ENCODE measurements around the gene GRAP2.
"Not testable (repeated sequence)": the region's sequence is repeated elsewhere in the genome, so short reads cannot be mapped to it uniquely, and the experiment has no call there.

Gene GRAP2

DNA sequence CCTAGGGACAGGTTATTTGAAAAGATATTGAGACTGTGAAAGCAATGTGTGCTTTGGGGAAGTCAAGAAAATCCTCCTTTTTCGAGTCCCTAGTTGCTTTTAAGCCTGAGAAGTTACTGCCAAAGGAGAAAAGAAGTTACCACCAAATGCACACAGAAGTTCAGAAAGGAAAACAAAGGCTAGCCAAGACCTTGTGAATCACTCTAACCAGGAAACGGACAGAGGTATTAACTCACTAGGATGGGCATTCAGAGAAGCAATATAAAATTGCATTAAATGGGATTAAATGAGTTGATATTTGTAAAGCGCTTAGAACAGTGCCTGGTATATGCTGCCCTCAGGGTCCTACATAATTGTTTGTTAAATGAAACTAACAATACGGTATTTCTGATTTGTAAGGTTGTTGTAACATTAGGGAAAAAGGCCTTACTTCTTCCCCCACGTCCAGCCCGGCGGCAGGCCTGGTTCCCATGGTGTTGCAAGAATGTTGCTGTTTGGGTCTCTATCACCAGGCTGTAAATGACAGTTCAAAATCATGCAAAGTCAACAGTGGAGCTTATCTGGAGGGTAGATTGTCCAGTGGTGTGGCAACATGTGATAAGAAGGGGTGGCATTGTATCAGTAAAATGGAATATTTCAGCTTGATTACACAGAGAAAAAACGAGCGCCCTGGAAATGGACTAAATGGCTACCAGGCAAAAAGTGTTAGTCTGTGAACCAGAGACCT lies 66.4 kb downstream of the GRAP2 start:
- DNase-seq (ENCODE audit: low spot score): peak; percentile 48

DNA sequence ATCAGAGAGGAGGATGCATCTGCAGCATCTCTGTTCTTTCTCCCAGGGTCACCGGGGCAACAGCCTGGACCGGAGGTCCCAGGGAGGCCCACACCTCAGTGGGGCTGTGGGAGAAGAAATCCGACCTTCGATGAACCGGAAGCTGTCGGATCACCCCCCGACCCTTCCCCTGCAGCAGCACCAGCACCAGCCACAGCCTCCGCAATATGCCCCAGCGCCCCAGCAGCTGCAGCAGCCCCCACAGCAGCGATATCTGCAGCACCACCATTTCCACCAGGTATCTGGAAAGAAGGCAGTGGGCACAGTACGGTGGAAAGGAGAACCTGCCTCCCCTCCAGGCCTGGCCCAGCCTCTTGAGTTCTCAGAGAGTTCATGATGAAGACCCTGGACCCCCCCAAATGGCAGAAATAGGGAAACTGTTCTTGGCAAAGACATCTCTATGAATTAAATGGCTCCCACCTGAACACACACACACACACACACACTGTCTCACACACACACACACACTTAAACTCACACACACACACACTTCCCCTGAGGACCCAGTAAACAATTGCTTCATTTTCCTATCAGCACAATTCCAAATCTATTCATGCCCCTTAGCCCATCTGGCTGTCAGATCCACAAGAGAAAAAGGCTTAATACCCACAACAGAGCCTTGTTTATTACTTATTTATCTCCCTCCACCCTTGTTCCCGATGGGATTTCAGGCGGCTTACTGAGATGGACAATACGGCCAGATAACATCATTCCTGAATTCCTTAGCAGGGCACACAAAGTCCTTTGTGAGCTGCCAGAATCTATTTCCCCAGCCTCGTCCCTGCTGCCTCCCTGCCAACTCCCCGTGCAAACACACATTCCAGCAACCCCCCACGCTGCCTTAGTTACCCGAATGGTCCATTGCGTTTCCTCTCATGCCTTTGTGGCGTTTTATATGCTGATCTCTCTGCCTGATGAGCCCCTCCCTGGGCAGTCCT lies 67.4 kb downstream of the GRAP2 start:
- DNase-seq (ENCODE audit: low spot score): peak; percentile 48

DNA sequence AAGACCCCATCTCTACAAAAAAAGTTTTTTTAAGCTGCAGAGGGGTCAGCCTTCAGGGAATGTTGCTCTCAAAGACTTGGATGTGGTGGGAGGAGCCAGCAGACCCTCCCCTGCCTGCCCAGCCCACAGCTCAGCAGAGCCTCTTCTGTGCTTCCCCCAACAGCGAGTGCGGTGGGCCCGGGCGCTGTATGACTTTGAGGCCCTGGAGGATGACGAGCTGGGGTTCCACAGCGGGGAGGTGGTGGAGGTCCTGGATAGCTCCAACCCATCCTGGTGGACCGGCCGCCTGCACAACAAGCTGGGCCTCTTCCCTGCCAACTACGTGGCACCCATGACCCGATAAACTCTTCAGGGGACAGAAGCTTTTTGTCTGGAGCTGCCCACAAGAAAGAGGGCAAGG lies 69.9 kb downstream of the GRAP2 start:
- DNase-seq (ENCODE audit: low spot score): no peak

DNA sequence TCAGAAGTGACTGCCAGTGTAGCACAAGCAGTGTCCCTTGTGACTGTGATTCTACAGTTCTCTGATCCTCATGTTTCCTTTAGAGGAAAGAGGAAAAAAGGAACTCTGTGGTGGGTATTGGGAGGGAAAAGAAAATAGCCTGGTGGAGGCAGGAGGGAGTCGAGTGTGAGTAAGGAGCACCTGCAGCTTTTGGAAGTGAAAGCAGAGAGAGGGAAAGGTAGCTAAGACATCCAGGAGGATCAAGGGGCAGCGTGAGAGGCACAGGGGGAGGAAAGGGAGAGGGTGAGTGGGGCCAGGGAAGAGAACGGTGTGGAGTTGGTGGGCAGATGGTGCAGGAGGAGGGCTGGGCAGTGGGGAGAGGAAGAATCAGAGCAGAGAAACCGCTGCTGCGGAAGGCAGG lies 71.8 kb downstream of the GRAP2 start:
- DNase-seq (ENCODE audit: low spot score): no peak

DNA sequence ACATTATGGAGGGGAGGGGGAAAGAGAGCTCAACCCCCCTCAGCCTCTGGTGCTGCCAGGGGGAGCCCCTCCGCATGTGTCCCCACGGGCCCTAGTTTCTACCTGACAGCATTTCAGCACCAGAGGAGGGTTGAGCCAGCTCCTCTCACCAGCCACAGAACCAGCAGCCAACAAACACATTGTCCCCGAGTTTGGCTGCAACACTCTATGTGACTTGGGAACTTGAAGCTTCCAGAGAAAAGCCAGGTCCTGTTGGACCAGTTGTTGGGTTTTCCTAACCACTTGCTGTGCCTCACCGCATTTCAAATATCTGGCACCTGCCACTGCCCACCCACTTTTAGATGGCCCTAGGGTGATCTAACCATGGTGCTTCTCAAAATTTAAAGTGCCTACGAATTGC lies 72.8 kb downstream of the GRAP2 start:
- DNase-seq (ENCODE audit: low spot score): no peak

DNA sequence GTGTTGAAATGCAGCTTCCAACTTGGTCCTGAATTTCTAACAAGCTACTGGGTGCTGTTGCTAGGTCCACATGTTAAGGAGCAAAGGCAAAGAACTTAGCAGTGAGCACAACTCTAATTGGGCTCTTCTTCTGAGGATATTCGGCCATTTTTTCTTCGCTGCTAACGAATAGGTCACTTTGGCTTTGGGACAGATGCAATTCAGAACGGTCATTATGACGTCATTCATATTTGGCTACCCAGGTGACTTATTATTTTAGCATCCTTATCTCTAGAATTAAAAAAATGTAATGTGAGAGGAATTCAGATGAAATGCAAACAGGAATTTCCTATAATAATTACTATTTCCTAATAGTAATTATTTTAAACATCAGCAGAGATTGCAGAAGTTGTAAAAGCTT lies 73.2 kb downstream of the GRAP2 start:
- no peak for DNase-seq (ENCODE audit: low spot score)

DNA sequence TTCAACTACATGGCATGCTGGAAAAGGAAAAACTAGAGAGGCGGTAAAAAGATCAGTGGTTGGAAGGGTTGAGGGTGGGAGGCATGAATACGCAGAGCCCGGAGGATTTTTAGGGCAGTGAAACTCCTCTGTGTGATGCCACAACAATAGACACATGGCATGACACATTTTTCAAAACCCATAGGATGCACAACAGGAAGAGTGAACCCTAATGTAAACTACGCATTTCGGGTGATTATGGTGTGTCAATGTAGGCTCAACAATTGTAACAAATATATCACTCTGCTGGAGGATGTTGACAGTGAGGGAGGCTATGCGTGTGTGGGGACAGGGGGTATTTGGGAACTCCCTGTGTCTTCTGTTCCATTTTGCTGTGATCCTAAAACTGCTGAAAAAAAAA lies 78.2 kb downstream of the GRAP2 start:
- DNase-seq (ENCODE audit: low spot score): no peak

DNA sequence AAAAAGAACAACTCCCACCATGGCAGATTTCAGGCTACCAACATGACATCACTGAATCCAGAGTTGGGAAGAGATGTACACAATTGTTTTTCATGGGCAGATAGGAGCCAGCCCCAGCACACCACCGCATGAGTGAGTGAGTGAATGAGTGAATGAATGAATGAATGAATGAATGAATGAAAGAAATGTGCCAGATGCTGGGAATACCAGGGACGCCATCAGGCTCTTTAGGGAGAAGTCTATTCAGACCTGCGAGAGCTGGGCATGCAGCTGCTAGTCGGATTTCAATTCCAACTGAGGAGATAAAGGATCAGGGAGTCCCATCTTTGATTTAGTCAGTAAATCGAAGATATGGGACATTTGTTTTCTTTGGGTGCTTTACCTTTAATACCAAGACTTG lies 78.6 kb downstream of the GRAP2 start:
- DNase-seq (ENCODE audit: low spot score): no peak

DNA sequence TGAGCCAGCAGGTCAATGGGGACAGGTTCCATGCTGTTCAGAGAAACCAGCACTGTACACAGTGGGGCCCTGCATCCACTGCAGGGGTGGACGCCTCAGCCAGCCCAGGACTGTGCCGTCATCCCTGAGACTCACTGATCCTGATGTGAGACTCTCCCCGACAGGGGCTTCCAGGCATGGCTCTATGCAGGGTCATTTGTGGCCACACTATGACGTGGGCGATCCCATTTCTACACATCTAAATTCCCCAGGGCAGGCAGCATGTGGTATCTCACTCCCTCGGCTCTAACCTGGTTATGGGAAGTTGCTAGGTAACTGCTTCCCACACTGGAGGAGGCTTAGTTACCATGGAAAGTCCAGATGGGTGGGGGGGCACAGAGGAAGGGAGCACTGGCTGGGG lies 79.7 kb downstream of the GRAP2 start:
- no peak for DNase-seq (ENCODE audit: low spot score)

DNA sequence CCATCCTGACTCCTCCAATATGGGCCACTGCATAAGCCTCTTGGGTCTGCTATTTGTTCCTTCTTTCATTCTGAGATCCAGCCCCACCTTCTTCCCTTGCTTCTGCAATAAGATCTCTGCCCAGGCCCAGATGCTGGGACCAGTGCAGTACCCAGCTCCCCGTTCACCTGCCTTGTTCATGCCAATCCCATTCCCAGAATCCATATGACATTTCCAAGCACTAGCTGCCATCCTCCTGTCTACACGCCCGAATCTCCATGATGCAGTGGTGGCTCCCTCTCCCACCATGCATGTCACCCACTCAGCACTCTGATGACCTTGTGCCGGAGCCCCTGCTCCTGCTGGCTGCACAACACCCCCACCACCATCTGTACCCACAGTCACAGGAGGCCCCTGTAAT lies 82.5 kb downstream of the GRAP2 start:
- no peak for DNase-seq (ENCODE audit: low spot score)

DNA sequence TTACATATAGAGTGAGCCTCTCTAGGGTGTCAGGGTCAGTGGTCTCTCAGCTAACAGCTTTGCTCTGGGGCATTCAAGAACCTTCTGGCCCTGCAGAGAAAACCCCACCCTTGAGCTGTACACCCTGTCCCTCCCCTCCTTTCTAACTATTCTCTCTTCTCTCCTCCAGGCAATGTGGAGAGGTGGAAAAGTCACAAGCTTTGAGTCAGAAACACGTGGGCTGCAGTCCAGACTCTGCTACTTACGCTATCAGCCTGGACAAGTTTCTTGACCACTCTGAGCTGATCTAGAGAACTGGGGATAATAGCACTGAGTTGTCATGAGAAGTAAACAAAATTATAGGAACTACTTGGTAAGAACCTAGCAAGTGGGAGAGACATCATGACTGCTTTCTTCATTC lies 83.1 kb downstream of the GRAP2 start:
- no peak for DNase-seq (ENCODE audit: low spot score)

DNA sequence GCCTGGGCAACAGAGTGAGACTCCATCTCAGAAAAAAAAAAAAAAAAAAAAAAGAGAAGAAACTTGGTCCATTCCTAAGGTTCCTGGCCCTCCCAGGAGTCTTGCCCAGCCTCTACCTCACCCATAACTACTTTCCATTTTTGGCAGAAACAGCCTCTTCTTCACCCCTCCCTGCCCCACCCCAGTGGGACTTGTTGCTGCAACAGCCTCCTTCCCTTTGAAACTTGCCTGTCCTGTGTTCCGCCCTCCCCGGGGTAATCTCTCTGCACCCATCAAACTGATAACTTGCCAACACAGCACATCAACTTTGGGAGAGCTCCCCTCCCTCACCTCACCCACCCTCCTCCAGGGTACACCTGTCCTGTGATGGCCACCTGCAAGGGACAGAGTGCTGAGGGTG lies 83.9 kb downstream of the GRAP2 start:
- DNase-seq (ENCODE audit: low spot score): no peak

DNA sequence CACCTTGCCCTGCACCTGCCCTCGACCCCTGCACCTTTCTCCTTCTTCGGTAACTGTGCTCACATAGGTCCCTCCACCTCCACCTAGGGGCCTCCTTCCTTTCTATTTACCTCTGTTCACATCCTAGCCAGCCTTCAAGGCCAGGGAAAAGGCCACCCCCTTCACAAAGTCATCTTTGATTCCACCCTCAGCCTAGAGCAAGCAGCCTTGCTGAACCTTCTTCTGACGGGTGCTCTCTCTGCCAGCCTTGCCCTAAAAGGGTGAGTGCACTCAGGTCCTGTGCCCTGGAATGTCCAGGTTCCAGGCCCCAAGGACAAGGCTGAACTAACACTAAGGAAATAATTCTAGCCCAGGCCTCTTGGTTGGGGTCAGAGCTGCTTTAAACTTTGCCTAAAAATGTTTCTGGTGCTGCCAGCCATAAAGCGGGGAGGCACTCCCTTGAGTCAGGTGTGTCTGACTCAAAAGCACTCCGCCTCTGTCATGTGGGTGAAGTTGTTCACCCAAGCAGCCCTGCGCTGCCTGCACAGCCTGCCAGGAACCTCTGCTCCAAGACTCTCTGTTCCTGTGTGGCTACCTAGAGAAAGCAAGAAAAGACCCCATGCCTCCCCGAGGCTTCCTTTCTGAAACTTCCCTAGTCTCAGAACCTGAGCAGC lies 84.6 kb downstream of the GRAP2 start:
- no peak for DNase-seq (ENCODE audit: low spot score)

DNA sequence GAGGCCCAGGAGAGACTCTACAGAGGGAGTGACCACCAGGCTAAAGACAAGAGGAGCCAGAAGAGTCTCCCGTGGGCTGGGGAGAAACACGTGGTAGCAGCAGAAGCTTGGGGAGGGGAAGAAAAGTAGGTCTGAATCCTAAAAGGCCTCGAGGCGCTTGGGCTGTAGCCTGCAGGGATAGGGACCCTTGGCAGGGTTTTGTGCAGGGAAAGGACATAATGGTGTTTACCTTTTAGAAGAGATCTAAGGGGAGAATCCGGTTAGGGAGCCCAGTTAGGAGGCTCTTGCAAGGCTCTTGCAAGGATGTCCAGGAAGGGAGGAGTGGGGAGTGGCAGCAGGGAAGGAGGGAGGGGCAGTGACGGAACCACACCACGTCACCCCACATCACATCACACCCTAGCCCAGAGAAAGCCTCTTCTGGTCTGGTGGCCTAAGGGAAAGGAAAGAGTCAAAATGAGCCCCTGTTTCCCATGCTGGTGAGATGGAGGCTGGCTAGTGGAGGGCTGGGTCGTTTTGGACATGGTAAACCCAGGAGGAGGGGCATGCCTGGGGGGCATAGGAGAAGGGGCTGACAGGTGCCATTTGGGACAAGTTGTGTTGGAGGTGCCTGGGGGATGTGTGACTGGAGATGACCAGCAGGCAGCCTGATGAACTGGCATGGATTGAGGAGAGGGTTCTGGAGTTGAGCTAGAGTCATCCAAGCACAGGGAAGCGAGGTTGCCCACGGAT lies 87.7 kb downstream of the GRAP2 start:
- DNase-seq (ENCODE audit: low spot score): no peak

DNA sequence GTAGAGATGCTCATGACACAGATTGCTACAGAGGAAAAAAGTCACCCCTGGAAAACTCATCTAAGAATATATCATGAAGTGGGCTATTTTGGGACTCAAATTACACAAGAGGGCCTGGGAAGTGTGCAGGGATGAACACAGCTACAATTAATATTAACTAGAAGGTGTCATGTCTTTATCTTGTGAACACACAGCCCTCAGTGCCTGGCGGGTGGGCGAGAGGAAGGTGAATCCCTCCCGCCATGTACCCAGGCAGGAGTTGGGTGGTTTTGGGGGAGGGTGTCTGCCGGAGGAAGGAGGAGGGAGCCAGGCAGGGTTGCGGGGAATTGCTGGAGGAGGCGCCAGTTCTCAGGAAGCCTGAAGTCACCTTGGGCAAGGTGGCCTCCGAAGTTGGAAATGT lies 88.7 kb downstream of the GRAP2 start:
- no peak for DNase-seq (ENCODE audit: low spot score)

DNA sequence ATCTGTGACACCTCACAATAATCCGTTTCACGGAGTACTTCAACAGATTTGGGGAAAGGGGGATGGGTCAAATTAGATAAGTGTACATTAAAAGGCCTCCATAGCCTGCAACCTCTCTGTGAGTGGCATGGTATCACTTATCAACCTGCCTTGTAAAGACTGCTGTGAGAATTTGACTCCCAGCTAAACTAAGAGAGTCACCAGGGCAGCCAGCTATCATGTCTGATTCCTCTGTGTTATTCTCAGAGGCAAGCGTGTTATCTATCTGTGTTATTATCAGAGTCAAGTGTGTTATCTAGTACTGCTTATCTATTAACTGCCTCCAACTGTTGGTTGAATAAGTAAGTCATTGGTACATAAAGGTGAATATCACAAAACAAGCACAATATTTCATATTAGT lies 89.8 kb downstream of the GRAP2 start:
- DNase-seq (ENCODE audit: low spot score): no peak

DNA sequence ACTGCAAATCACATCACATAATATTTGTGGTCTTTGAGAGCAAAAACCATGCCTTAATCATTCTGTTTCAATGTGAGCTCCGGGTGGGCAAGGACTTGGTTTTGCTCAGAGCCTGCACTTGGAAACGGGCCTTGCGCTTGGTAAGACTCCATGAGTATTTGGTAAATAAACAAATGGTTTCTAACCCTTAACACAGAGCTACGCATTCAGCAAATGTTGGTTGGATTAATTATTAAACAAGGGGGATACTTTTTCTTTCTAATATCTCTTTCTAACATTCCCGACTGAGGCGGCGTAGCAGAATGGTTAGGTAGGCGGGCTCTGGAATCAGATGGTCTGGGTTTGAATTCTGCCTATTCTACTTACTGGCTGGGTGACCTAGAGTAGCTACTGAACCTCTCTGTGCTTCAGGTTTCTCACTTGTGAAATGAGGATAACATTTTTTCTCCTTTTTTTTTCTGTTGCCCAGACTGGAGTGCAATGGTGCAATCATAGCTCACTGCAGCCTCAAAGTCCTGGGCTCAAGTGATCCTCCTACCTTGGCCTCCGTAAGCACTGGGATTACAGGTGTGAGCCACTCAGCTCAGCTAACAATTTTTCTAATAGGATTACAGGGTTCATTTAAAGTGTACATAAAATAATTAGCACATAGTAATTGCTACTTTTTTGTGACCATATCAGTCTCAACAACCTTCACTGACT lies 90.4 kb downstream of the GRAP2 start:
- DNase-seq (ENCODE audit: low spot score): no peak

DNA sequence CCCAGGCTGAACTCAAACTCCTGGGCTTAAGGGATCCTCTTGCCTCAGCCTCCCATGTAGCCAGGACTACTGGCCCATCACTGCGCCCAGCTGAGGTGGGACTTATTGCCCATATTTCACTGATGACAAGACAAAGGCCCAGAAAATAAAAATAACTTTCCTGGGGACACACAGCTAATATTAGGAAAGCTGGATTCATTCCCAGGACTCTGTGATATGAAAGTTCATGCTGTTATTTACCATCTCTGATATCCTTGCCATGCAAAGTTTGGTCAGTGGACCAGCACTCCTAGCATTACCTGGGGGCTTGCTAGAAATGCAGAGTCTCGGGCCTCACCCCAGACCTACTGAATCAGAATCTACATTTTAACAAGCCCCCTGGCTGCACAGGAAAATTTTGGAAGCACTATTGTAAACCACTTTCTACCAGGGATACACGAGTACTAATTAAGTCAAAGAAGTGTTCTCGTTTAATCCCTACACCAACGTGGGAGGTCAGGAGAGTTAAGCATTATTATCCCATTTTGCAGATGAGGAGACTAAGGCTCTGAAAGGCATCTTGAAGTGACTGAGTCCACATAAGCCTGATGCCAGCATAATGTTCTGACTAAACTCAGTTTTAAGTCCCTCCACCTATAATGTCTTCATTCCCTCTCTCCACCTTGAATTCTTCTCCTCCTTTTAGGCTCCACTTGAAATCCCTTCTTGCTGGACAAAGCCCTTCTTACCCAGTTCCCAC lies 91.4 kb downstream of the GRAP2 start:
- no peak for DNase-seq (ENCODE audit: low spot score)

DNA sequence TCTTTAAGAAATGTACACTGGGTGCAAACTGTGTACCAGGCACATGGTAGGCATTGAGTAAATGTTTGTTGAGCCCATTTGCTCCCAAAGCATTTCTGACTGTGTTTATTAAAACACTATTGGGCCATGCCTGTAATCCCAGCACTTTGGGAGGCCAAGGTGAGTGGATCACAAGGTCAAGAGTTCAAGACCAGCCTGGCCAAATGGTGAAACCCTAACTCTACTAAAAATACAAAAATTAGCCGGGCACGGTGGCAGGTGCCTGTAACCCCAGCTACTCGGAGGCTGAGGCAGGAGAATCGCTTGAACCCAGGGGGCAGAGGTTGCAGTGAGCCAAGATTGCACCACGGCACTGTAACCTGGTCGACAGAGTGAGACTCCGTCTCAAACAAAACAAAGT lies 92.0 kb downstream of the GRAP2 start:
- not testable (repeated sequence) for DNase-seq (ENCODE audit: low spot score)

DNA sequence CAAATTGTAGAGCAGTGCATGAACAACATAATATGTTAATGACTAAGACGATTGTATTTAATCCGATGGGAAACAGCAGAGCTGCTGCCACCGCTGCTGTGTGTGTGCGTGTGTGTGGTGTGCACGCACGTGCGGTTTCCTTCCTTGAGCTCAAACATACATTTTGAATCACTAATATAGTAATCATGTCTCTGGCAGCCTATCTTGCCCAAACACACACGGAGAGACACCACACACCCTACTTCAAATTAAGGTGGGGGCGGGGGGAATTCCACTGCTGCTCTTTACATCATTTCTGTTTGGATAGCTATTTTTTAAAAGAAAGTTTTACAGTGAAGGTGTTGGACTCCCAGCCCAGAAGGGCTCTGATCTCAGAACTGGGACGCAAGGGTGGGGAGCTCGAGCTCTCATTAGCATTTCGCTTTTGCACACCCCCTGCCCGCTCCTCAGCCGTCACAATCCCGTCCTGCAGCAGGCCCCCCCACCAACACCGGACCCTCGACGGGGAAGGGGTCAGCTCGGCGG lies 93.2 kb downstream of the GRAP2 start:
- DNase-seq (ENCODE audit: low spot score): no peak

Measured in GM03348 (cell line).